Stimulated activated CD4-positive, alpha-beta T cell treated with anti-CD3 and anti-CD28 coated beads, TNF-alpha, amount 100 ng/mL, for 4 hours (primary cell): ENCODE measurements around the gene GLCCI1.

Source experiments
- DNase-seq, 3 experiments: peaks; one replicate each; pipeline ENCODE4 v3.0.0-alpha.2; 2020; ENCODE audit warnings: low read depth in 3 of 3

The GLCCI1 gene

GRCh38 chr7:8130663-8131062, 162.1 kb downstream of the GLCCI1 start:
- DNase-seq = no peak

DNA sequence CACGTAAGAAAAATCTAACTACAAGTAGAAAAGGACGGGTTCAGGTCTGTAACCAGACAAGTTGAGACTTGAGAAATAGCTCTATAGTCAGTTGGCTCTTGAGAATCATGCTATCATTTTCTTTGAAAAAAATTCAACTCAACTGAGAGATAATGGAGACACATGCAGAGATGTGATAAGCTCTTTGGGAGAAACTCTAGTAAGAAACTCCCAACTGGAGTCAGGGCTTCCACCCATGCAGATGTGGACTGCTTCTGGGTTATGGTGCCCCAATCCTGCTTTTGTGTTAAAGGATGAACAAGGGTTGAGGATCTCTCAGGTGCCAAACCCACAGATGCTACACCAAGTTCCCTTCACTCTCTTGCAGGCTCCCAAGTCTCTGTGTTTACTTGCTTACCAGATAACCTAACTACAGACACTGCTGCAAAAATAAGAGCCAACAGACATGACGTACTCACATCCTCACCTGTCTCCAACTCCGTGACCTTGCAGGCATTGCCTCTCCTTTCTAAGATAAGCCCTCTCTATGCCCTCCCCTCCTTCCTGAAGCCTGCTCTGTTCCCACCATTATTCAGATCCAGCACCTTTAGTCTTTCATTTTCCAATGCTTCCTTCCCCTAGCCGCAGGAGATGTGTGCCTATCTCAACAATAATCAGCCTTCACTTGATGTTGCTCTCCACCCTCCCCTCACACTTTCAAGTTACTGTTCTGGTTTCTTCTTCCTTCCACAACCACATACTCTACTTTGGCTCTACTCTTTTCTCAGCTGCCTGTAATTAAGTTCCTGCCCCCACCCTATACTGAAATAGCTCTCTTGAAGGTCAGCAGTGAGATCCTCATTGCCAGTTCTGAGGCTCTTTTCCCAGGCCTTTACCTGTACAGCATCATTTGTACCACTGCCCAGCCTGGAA, 163.4 kb downstream of the GLCCI1 start:
- no peak for DNase-seq

DNA sequence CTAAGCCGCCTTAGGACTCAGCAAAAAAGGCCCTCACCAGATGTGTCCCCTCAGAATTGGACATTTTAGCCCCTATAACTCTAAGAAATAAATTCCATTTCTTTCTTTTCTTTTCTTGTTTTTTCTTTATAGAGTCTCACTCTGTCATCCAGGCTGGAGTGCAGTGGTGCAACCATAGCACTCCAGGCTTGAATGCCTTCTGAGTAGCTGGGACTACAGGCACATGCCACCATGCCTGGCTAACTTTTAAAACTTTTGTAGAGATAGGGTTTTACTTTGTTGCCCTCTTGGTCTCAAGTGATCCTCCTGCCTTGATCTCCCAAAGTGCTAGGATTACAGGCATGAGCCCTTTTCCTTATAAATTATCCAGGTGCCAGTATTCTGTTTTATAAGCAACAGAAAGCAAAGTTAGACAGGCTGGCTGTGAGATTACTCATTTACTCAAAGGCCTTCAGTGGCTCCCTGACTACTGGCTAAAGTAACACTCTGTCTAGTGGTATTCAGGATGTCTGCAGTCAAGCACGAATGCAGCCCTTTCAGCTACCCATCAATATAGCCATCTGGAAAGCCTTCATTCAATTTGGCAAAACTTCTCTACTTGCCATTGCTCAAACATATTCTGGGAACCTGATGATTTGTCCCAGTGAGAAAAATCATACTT, 164.7 kb downstream of the GLCCI1 start:
- no peak for DNase-seq

DNA sequence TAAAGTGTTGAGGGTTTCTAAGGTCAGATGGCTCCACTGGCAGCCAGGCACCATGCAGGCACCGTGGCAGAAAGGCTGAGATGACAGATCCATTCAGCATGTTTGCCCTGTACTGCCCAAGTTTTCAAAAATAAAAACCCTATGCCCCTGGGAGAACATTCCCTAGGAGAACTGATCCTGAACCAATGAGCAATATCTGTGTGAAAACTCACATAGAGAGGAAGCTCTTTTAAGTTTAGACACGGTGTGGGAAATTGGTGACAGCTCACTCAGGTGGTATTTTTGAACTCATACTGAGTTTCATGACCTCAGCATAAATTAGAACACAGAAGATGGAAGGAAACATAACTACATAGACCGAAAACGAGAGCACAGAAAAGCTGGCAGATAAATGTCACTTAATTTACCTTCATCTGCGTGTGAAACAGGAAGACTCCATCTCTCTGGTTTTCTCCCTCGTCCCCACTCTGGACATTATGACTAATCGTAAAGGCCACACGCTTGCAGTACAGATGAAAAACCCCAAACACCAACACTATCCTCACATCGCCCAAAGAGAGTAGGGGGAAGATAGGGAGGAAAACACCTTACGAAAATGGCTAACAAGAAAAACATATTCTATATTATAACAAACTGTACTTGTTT, 165.6 kb downstream of the GLCCI1 start:
- DNase-seq = no peak

- no peak for DNase-seq
These were observed 166.8 kb downstream of the GLCCI1 start for GRCh38 chr7:8135417-8135816.

DNA sequence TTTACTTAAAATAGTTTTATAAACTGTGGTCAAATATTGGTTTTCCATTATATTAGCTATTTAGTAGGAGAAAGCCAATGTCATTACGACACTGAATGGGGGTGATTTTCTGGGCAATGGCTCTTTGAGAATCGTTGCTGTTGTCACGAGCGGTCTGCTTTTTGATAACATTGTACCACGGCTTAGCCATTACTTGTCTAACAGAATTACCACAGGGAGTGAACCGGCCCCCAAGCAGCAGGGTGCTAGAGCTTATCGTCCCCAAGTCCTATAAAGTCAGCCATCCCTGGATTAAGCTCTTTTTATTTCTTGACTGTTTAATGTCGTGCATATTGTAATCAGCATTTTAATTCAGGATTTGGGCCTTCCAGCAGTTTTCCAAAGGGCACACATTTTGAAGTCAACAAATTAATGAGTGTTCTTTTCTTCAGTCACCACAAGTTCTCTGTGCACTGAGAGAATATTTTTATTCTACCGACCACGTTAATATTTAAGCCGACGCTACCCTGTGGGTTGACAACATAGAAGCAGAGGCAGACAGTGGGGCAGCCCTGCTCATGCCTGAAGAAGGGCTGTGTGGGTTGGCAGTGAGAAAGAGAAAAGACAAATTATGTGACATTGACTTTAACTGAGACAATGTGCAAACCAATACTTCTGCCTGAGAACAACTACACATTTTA, 167.6 kb downstream of the GLCCI1 start:
- DNase-seq = no peak
